K562 (cell line): ENCODE measurements around the gene KCNK18. TPM values are rescaled to one million over a fixed set of nuclear protein-coding genes. Genes with fewer than 3 reads are reported as not detected.

Experiments
- ATAC-seq: fragments of 200-7000 bp; cut with Tn5 transposase; 3 replicates; pipeline ENCODE4 v1.9.1; 2020; ENCODE audit warnings: moderate library complexity
- BruUV-seq: library from RNA; stranded (reverse); fragments of 400-500 nt; replicated peaks from 2 replicates; lab custom pipeline; 2021; lab: Mats Ljungman, UMichigan
- CTCF ChIA-PET: fragments of 300-600 bp; formaldehyde crosslinking; extraction: SDS; loops from one replicate; lab custom pipeline; 2021; ENCODE audit warnings: low intra/inter-chr PET ratio; lab: Yijun Ruan, JAX
- POLR2A ChIA-PET: fragments of 300-600, 350-650 bp; sonication (Branson Sonifier 250); formaldehyde crosslinking; extraction: SDS; loops from one replicate; lab custom pipeline; 2021; ENCODE audit warnings: antibody characterized with exemption, inconsistent platforms; lab: Yijun Ruan, JAX
- DNase-seq, 4 experiments: peaks; one replicate each; pipeline versions ENCODE4 v3.0.0 to v3.0.0-alpha.2; 2011 to 2018; ENCODE audit warnings: low spot score in 3 of 4, mixed read lengths in 3 of 4; ENCODE audit errors: extremely low read depth in 1 of 4
- FAIRE-seq: peaks from 2 replicates; lab custom pipeline; 2011; peaks lifted over from hg19 to GRCh38; lab: Jason Lieb, UNC
- H2AFZ ChIP-seq: 2 replicates; pipeline ENCODE4 v1.6.0; 2011; ENCODE audit warnings: low read depth, low read length, control low read depth, inconsistent platforms
- H3K27ac ChIP-seq: fragments of 200-600 bp; 3 replicates; pipeline ENCODE4 v1.8.0; 2011; ENCODE audit warnings: low read depth, mild to moderate bottlenecking, control low read depth, inconsistent platforms, low read length, moderate library complexity, mixed read lengths; ENCODE audit errors: extremely low read depth
- H3K27me3 ChIP-seq, 2 experiments: fragments of 300-600 bp in 1 of 2; 2 replicates in 1 of 2; 3 replicates in 1 of 2; pipeline versions ENCODE4 v1.6.0 to v1.8.0; 2011; ENCODE audit warnings: inconsistent platforms in 2 of 2, low read length in 2 of 2, mild to moderate bottlenecking in 1 of 2, mixed read lengths in 1 of 2, moderate library complexity in 1 of 2; ENCODE audit not compliant: control insufficient read depth in 2 of 2, insufficient read depth in 2 of 2
- H3K36me3 ChIP-seq: fragments of 300-600 bp; 3 replicates; pipeline ENCODE4 v1.8.0; 2011; ENCODE audit warnings: mild to moderate bottlenecking, low read length, inconsistent platforms; ENCODE audit not compliant: control insufficient read depth, insufficient read depth
- H3K4me1 ChIP-seq, 2 experiments: fragments of 200-600 bp in 1 of 2; replicated peaks in 1 of 2; 2 replicates in 1 of 2; 3 replicates in 1 of 2; pipeline versions ENCODE4 v1.5.1 to v1.8.0; 2011; ENCODE audit warnings: inconsistent platforms in 2 of 2, low read length in 2 of 2, mild to moderate bottlenecking in 1 of 2, mixed read lengths in 1 of 2, moderate library complexity in 1 of 2; ENCODE audit not compliant: control insufficient read depth in 2 of 2, insufficient read depth in 2 of 2
- H3K4me2 ChIP-seq: 2 replicates; pipeline ENCODE4 v1.6.1; 2011; ENCODE audit warnings: low read length, control low read depth, inconsistent platforms, mixed read lengths; ENCODE audit not compliant: insufficient read depth
- H3K4me3 ChIP-seq: fragments of 200-600 bp; sonication (generic), shearing (Covaris generic); 2 replicates; pipeline ENCODE4 v1.5.1; 2016; ENCODE audit warnings: control low read depth, inconsistent platforms
- H3K79me2 ChIP-seq: fragments of 200-600 bp; 3 replicates; pipeline ENCODE4 v1.8.0; 2011; ENCODE audit warnings: low read length, inconsistent platforms; ENCODE audit not compliant: control insufficient read depth, insufficient read depth
- H3K9ac ChIP-seq, 2 experiments: 2 replicates each; pipeline versions ENCODE4 v1.6.0 to v1.6.1; 2011; ENCODE audit warnings: low read depth in 2 of 2, low read length in 2 of 2, control low read depth in 1 of 2, inconsistent platforms in 1 of 2, mild to moderate bottlenecking in 1 of 2, mixed read lengths in 1 of 2; ENCODE audit not compliant: insufficient read depth in 1 of 2
- H3K9me1 ChIP-seq: one replicate; pipeline ENCODE4 v1.6.0; 2011; ENCODE audit warnings: inconsistent platforms, mild to moderate bottlenecking, low read length, moderate library complexity; ENCODE audit not compliant: control insufficient read depth, insufficient read depth
- H3K9me3 ChIP-seq: replicated peaks from 2 replicates; pipeline ENCODE4 v1.5.1; 2011; ENCODE audit warnings: low read depth, low read length, inconsistent platforms; ENCODE audit not compliant: control insufficient read depth, insufficient read depth
- H4K20me1 ChIP-seq: replicated peaks from 2 replicates; pipeline ENCODE4 v1.6.1; 2011; ENCODE audit warnings: low read length, inconsistent platforms, mixed read lengths; ENCODE audit not compliant: control insufficient read depth, insufficient read depth
- CEBPZ ChIP-seq: fragments of 150-350 bp; IDR thresholded peaks from 2 replicates; pipeline ENCODE4 v1.6.1; 2014; ENCODE audit warnings: low read depth, mild to moderate bottlenecking, low read length, borderline replicate concordance
- CGGBP1 ChIP-seq: fragments of 250-450 bp; sonication (Bioruptor Pico); IDR thresholded peaks from 2 replicates; pipeline ENCODE4 v1.9.0; 2021; ENCODE audit warnings: mild to moderate bottlenecking
- COPS2 ChIP-seq: fragments of 450-650 bp; conservative IDR thresholded peaks from 2 replicates; pipeline ENCODE4 v1.6.1; 2016; ENCODE audit warnings: mild to moderate bottlenecking, moderate library complexity
- FOS ChIP-seq: IDR thresholded peaks from 3 replicates; pipeline ENCODE4 v1.6.1; 2011; ENCODE audit not compliant: insufficient read length; ENCODE audit errors: extremely low read depth
- HINFP ChIP-seq: fragments of 450-650 bp; conservative IDR thresholded peaks from 2 replicates; pipeline ENCODE4 v1.6.1; 2016; ENCODE audit warnings: missing genetic modification characterization, low read depth, mild to moderate bottlenecking, control low read depth, missing compliant biosample characterization
- HMG20B ChIP-seq: fragments of 250-450 bp; sonication (Bioruptor Pico); IDR thresholded peaks from 2 replicates; pipeline ENCODE4 v1.5.0; 2021; ENCODE audit warnings: mild to moderate bottlenecking
- HMGXB4 ChIP-seq: sonication (generic); formaldehyde crosslinking; IDR thresholded peaks from 2 replicates; pipeline ENCODE4 v1.8.1; 2023; ENCODE audit warnings: mild to moderate bottlenecking, missing genetic modification reagents
- HSF4 ChIP-seq: fragments of 250-450 bp; sonication (Bioruptor Pico); IDR thresholded peaks from 2 replicates; pipeline ENCODE4 v2.1.2; 2022; ENCODE audit warnings: mild to moderate bottlenecking, moderate library complexity, borderline replicate concordance
- MCM3 ChIP-seq: fragments of 450-650 bp; IDR thresholded peaks from 2 replicates; pipeline ENCODE4 v1.6.1; 2016
- NFE2L1 ChIP-seq: fragments of 450-650 bp; IDR thresholded peaks from 2 replicates; pipeline ENCODE4 v1.6.1; 2016; ENCODE audit warnings: missing genetic modification characterization, low read depth, mild to moderate bottlenecking, missing compliant biosample characterization, moderate library complexity, borderline replicate concordance
- SETDB1 ChIP-seq: IDR thresholded peaks from one replicate; pipeline ENCODE4 v1.6.1; 2012; ENCODE audit warnings: low read length, control low read depth, inconsistent platforms
- SMARCE1 ChIP-seq: fragments of 450-650 bp; IDR thresholded peaks from 2 replicates; pipeline ENCODE4 v1.7.1; 2016; ENCODE audit warnings: mild to moderate bottlenecking
- YY1 ChIP-seq, 3 experiments: IDR thresholded peaks; 2 replicates each; pipeline ENCODE4 v1.6.1; 2011; ENCODE audit warnings: low read length in 2 of 3, mild to moderate bottlenecking in 2 of 3, moderate library complexity in 2 of 3, borderline replicate concordance in 1 of 3, control low read depth in 1 of 3, low read depth in 1 of 3; ENCODE audit not compliant: insufficient read depth in 3 of 3, insufficient replicate concordance in 2 of 3, control insufficient read depth in 1 of 3, insufficient read length in 1 of 3; ENCODE audit errors: extremely low read depth in 1 of 3
- ZBED1 ChIP-seq: IDR thresholded peaks from 2 replicates; pipeline ENCODE4 v1.6.1; 2014
- WGBS: fragments of 100-300 bp; shearing (Covaris generic); methylation state at CpG from one replicate; pipeline ENCODE4 v1.1.6; 2016; ENCODE audit warnings: low coverage, mixed read lengths; ENCODE audit not compliant: insufficient coverage; ENCODE audit errors: missing lambda C conversion rate; 5-methylcytosine and 5-hydroxymethylcytosine counted together
- in situ Hi-C: fragments of 300-500 bp; cut with MboI; formaldehyde crosslinking; loops from 4 replicates; pipeline ENCODE4 v1.15.0; 2018; ENCODE audit warnings: inconsistent platforms, mixed read lengths
- intact Hi-C: fragments of 100-400 bp; cut with micrococcal nuclease; formaldehyde crosslinking; loops from 2 replicates; pipeline ENCODE4 v1.14.2; 2022
- polyA plus RNA-seq, 8 experiments: library from polyadenylated mRNA; depleted of rRNA in 4 of 8; stranded (reverse) in 5 of 8; unstranded in 3 of 8; fragments of >200 nt; fragmentation: Nextera tagmentation in 2 of 8; fragmentation: Illumina TruSeq in 1 of 8; extraction: Ambion mirVana in 2 of 8; extraction: Trizol in 1 of 8; gene quantifications; 2 replicates each; pipeline versions ENCODE4 v1.2.1 to v1.2.3, GENCODE V29; 2011 to 2014; ENCODE audit warnings: inconsistent platforms in 1 of 8, missing spikeins in 1 of 8
- total RNA-seq, 7 experiments: library from RNA; depleted of rRNA in 6 of 7; stranded (reverse); fragments of >200 nt in 6 of 7; fragmentation: Illumina TruSeq in 2 of 7; extraction: Trizol in 2 of 7; gene quantifications; 2 replicates each; pipeline versions ENCODE4 v1.2.1 to v1.2.3, GENCODE V29; 2011 to 2021; ENCODE audit warnings: low replicate concordance in 1 of 7
- TF ChIP-seq, protein P1 (sequence below): fragments of 250-450 bp; sonication (Bioruptor Pico); IDR thresholded peaks from 2 replicates; pipeline ENCODE4 v1.5.0; 2021

Gene KCNK18
- total and polyA plus RNA-seq, 9 of the 15 experiments (the other 6 are each of a cell fraction or from before 2014, with no cell fraction given), result not detected

- Histone ChIP-seq H3K4me1 (peaks cover 0 to 12% of the 10 kb centered on the region in 2 experiments; a peak in 2 of 5 replicates), H3K9me1 (no peaks in the 10 kb centered on the region), H4K20me1 (no peaks in the 10 kb centered on the region; the same call in 1 of the 2 replicates), H3K9me3 (no peaks in the 10 kb centered on the region), H2AFZ (no peak overlapping the region), H3K79me2 (no peaks in the 10 kb centered on the region), H3K4me2 (no peak overlapping the region), H3K36me3 (no peaks in the 10 kb centered on the region), H3K27me3 (peaks cover 5 to 28% of the 10 kb centered on the region in 2 experiments; a peak in 4 of 5 replicates), H3K9ac (no peak overlapping the region), H3K27ac (no peak overlapping the region), H3K4me3 (no peak overlapping the region)
- ChIA-PET CTCF (no interaction called here), POLR2A (no interaction called here)
- BruUV-seq, result no TSS peak
- 0% methylated on average over 1 of the region's 1 CpG for WGBS
- DNase-seq, result no peak
- intact Hi-C loops (no loop called here), in situ Hi-C loops (loop anchor here (25.0 kb wide), 1 partner anchor 1025 kb away; no protein-coding TSS in a partner anchor)
- no peak for FAIRE-seq
- ATAC-seq, result no peak
- TF ChIP-seq HMG20B (no peak), SMARCE1 (no peak), MCM3 (no peak), YY1 (IDR thresholded peaks at IDR 0.05; ENCODE audit: borderline replicate concordance in 1 of 3, control insufficient read depth in 1 of 3, extremely low read depth in 1 of 3, insufficient read depth in 3 of 3, insufficient read length in 1 of 3, insufficient replicate concordance in 2 of 3, low read depth in 1 of 3, low read length in 2 of 3) (no peak), HSF4 (CRISPR knock-in tag) (no peak), NFE2L1 (no peak), HMGXB4 (no peak), HINFP (tag) (no peak), ZBED1 (no peak), FOS (no peak), CGGBP1 (CRISPR knock-in tag) (no peak), COPS2 (no peak), SETDB1 (no peak), CEBPZ (no peak)
- TF ChIP-seq, protein P1, sequence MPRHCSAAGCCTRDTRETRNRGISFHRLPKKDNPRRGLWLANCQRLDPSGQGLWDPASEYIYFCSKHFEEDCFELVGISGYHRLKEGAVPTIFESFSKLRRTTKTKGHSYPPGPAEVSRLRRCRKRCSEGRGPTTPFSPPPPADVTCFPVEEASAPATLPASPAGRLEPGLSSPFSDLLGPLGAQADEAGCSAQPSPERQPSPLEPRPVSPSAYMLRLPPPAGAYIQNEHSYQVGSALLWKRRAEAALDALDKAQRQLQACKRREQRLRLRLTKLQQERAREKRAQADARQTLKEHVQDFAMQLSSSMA (CRISPR knock-in tag), result no peak
Measured at GRCh38 chr10:117212176-117212575, 14.9 kb downstream of the KCNK18 start.
